T-helper 1 cell treated with Interleukin-12 subunit alpha and Interleukin-12 subunit beta and Interleukin-4 antibody, amounts not matched to agents 30 ng/mL and 1 ng/mL, for 36 hours (primary cell): ENCODE measurements around the gene FSCN2. TPM values are rescaled to one million over a fixed set of nuclear protein-coding genes. Genes with fewer than 3 reads are reported as not detected.

ENCODE experiments used
- intact Hi-C: fragments of 100-400 bp; cut with micrococcal nuclease; formaldehyde crosslinking; loops from one replicate; pipeline ENCODE4 v1.15.1; 2024
- total RNA-seq: library from RNA; stranded (reverse); gene quantifications from 2 replicates; pipeline ENCODE4 v1.2.3, GENCODE V29; 2022

The FSCN2 gene
- total RNA-seq, 1 donor from 2014 or later: 0.37 TPM

DNA sequence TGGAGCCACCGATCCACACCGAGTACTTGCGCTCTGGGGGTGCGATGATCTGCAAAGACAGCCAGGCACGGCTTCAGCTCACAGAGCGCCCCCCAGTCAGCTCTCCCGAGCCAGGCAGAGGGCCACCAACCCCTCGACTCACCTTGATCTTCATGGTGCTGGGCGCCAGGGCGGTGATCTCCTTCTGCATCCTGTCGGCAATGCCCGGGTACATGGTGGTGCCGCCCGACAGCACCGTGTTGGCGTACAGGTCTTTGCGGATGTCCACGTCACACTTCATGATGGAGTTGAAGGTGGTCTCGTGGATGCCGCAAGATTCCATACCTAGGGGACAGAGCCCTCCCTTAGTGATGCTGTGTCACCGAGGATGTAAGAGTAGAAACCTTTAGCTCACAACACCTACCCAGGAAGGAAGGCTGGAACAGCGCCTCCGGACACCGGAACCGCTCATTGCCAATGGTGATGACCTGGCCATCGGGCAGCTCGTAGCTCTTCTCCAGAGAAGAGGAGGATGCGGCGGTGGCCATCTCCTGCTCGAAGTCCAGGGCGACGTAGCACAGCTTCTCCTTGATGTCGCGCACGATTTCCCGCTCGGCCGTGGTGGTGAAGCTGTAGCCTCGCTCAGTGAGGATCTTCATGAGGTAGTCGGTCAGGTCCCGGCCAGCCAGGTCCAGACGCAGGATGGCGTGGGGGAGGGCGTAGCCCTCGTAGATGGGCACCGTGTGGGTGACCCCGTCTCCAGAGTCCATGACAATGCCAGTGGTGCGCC is 17.2 kb upstream of the FSCN2 start:
- intact Hi-C loops: loop anchor here (2.0 to 10.0 kb wide), 9 partner anchors 24 to 1714 kb away; partner anchors contain the start of genes ARHGDIA, CBX8, CENPX and LRRC45

- intact Hi-C loops: loop anchor here (2.0 to 10.0 kb wide), 9 partner anchors 25 to 1714 kb away; partner anchors contain the start of genes ARHGDIA, CBX8, CENPX and LRRC45
Observed at GRCh38 chr17:81511554-81511803, 16.7 kb upstream of the FSCN2 start.

- intact Hi-C loops: loop anchor here (1.0 to 10.0 kb wide), 12 partner anchors 25 to 1715 kb away; partner anchors contain the start of genes ARHGDIA, CBX8, CENPX and LRRC45
Observed at GRCh38 chr17:81511804-81512561, 16.2 kb upstream of the FSCN2 start.

DNA sequence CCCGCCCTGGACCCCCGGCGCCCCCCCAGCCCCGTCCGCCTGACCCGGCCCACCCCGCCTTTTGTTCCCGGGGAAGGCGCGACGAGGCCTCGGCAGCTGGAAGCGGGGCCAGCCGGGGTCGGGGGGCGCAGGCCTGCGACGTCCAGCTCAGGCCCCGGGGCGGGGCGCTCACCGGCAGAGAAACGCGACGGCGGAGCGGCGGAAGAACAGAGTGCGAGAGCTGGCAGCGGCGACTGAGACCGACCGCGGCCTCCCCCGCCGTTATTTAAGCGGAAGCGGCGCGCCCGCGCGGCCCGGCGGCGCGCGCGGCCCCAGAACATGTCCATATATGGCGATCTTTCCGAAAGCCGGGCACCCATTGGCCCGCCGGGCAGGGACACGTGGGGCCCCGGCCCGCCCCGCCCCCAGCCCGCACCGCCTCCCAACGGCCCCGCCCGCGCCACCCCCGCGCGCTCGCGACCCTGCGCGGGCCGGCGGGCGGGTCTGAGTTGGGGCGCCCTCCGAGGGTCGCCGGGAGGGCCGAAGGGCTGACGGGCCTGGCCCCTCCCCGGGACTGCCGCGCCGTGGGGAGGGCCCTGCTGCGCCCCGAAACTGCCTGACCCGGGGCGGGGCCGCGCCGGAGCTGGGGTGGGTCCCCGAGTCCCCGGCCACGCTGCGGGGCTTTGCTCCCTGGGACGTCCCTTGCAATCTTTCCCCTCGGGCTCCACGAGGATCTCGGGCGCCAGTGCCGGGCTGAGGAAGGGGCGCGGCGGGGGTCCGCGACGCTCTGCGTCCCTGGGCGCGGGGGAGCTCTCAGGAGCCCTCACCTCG is 15.4 kb upstream of the FSCN2 start, which contains the start of gene ACTG1:
ACTG1 (minus strand) TSS at position 238 of the 810 bp plus-strand sequence. CDS start 445 bp downstream, outside the sequence.
- intact Hi-C loops: loop anchor here (1.0 to 10.0 kb wide), 10 partner anchors 116 to 1715 kb away; partner anchors contain the start of genes CBX8, CENPX, LRRC45 and MRPL12

DNA sequence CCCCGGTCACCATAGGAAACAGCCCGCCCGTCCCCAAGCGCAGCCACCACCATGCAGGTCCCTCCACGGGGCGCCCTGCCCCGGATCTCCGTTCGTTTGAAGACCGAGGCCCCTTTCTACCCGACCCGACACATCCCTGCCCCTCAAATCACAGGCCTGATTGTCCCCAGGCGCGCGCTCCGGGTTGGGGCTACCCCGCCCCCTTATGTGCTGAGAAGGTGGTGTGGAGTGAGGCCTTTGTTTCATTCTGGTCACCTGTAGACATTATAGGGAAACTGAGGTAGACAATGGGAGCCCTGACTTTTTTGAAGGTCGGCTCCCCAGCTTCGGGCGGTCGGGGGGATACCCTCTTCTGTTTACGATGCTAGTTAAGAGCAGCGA is 14.8 kb upstream of the FSCN2 start:
- intact Hi-C loops: loop anchor here (2.0 to 10.0 kb wide), 9 partner anchors 117 to 1716 kb away; partner anchors contain the start of genes CBX8, CENPX, LRRC45 and MRPL12

DNA sequence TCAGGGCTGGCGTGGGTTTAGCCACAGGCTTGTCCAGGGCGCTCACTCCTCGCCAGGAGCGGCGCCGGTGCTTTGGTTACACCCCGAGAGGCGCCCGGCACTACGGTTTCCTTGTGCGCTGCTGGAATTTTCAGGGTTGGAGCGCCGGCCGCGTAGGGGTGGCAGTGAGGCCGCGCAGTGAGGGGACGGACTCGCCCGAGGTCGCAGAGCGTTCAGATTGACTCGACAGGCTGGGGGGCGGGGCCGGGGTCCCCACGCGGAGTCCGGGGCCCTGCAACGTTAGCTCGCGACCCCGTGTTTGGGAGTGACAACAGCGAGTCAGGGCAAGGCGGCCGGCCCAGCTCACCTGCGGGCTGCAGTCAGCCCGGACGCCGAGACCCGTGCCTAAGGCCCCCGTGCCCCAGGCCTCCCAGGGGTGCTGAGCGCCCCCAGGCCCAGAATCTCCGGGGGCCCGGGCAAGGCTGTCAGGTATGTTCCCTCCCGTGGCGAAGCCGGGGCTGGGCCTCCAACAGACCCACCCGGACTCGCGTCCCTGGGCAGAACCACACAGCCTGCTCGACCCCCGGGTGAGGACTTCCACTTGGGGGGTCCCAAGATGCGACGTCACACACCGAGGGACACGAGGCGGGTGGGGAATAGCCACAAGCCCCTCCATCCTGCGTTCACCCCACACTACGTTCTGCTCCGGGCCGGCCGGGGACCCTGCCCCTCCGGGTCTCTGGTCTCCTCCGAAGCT is 14.3 kb upstream of the FSCN2 start:
- intact Hi-C loops: loop anchor here (1.0 to 10.0 kb wide), 11 partner anchors 27 to 1717 kb away; partner anchors contain the start of genes CBX8, CENPX, LRRC45 and MRPL12

GRCh38 chr17:81514489-81514738 is 13.8 kb upstream of the FSCN2 start:
- intact Hi-C loops: loop anchor here (1.0 to 10.0 kb wide), 9 partner anchors 27 to 1717 kb away; partner anchors contain the start of genes CBX8, CENPX, LRRC45 and MRPL12

DNA sequence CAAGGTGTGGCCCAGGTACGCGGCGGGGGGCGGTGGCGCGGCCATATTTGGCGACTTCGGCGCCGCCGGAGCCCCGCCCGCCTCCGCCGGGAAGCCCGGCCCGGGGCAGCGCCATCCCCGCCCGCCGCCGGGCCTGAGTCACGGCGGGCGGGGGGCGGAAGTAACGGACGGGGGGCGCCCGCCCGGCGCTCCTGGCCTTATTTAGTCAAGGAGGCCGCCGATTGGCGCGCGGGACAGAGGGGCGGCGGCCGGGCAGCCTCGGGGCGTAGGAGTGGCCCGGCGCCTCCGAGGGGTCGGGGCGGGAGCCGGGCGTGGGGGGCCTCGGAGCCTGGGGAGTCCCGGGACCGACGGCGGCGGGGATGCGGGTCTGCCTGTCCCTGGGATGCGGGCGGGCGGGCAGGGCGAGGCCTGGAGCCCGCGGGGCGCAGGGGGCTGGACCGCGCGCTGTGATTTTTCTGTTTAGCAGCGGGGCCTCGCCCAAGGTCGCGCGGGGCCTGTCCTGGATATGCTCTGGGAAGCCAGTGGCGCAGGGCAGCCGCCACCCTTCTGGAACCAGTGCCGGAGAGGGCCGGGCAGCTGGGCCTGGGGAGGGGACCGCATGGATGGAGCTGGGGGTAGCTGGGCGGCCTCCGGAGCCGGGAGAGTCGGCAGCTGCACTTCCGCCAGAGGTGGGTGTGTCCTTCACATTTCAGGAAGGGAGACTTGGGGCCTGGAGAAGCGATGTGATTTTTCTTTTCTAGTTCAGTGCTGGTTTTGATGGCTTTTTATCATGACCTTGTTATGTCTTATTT is 13.2 kb upstream of the FSCN2 start:
- intact Hi-C loops: loop anchor here (1.0 to 10.0 kb wide), 10 partner anchors 28 to 1718 kb away; partner anchors contain the start of genes CBX8, CENPX, LRRC45 and MRPL12

DNA sequence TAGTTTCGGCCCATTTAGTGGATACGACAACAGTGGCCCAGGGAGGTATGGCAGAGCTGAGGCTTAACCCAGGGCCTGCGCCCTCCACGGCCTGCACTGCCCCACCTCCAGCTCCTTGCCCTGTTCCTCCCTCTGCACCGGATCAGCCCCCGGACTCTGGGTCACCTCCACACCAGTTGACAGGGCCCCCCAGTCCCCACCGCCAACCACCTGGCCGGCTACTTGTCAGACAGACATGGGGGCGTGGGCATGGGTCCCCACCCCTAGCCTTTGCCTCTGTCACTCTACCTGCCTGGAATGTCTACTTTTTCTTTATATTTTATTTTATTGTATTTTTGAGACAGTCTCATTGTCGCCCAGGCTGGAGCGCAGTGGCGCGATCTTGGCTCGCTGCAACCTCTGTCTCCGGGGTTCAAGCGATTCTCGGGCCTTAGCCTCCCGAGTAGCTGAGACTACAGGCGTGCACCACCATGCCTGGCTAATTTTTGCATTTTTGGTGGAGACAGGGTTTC is 12.6 kb upstream of the FSCN2 start:
- intact Hi-C loops: loop anchor here (1.0 to 10.0 kb wide), 4 partner anchors 221 to 1251 kb away; partner anchors contain the start of genes RNF213 and SLC38A10

DNA sequence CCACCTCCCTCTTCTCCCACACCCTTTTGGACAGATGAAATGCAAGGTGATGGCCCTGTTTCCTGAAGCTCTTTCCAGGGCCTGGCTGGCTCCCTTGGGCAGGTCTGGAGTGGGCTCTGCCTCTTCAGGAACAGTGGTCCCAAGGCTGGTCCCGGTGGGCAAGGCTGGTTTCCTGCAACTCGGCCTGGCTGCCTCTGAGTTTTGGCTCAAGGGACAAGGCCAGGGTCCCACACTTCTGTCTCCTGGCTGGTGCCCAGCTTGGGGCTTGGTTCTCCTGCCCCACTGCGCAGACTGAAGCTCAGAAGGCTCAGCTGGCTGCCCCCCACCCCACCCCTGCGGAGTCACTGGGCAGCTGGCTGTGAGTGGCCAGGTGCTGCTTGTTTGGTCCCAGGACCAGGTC is 11.7 kb upstream of the FSCN2 start:
- intact Hi-C loops: loop anchor here (10.0 kb wide), 3 partner anchors 222 to 1252 kb away; partner anchors contain the start of genes RNF213 and SLC38A10

- intact Hi-C loops: loop anchor here (10.0 kb wide), 3 partner anchors 222 to 1252 kb away; partner anchors contain the start of genes RNF213 and SLC38A10
Observed at GRCh38 chr17:81517009-81517338, 11.2 kb upstream of the FSCN2 start.

DNA sequence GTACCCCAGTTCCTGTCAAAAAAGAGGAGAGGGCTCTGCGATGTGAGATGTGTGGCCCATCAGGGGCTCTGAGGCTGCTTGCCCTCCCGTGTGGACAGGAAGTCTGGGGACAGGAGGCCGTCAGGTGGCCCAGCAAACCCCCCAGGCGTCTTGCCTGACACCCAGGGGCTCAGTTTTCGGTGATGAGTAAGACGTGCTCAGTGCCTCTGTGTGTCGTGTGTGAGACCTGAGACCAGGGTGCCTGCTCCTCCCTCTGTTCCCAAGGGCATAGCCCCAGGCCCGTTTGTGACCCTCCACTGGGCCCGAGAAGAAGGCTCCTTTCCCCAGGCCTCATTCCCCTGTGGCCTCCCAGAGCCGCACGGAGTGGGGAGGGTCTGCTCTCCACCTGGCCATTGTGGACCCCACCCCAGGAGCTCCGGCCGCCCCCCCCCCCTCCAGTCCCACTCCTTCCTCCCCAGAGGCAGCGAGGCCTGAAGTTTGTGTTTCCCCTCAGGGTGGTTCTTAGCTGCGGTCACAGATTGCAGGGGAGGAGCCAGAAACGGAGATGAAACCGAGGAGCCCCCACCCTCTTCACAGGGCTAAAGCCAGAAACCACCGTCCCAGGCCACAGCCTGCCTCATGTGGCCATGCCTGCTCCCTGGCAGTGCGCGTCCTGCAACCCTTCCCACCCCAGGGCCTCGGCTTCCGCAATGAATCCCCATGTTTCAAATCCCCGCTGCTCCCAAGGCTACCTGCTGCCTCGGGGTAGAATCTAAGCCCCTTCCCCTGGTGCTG is 10.7 kb upstream of the FSCN2 start:
- intact Hi-C loops: loop anchor here (10.0 kb wide), 3 partner anchors 223 to 1253 kb away; partner anchors contain the start of genes RNF213 and SLC38A10

DNA sequence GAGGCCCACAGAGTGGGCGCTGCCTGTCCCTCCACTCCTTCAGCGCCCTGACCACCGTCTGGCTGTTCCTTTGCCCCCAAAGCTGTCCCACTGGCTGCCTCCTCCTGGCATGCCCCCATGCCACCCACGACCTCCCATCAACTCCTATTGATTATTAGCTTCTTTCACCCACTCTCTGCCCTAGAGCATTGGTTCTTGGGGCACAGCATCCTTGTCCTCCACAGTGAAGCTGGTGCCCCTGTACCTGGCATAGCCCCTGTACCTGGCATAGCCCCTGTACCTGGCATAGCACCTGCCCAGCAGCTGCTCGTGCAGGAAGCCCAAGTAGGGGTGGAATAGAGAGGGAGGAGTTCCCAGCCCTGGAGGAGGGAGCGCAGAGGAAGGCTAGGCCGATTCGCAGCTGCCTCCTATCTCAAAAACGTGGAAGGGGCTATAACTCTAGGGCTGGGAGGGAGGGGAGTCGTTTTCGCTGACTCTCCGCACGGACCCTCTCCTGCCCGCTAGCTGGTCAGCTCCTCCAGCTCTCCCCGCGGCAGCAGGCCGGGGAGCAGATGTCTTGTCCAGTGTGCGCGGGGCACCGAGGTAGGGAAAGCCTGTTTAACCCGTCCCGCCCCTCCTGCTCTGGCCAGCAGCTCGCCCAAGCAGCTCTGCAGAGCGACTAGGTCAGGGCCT is 9.9 kb upstream of the FSCN2 start:
- intact Hi-C loops: loop anchor here (10.0 kb wide), 3 partner anchors 223 to 1253 kb away; partner anchors contain the start of genes RNF213 and SLC38A10

GRCh38 chr17:81518785-81519283 is 9.3 kb upstream of the FSCN2 start:
- intact Hi-C loops: loop anchor here (1.0 to 10.0 kb wide), 5 partner anchors 34 to 1254 kb away; partner anchors contain the start of genes RNF213 and SLC38A10

GRCh38 chr17:81519284-81520020 is 8.7 kb upstream of the FSCN2 start:
- intact Hi-C loops: loop anchor here (1.0 to 10.0 kb wide), 5 partner anchors 34 to 1255 kb away; partner anchors contain the start of genes RNF213 and SLC38A10

GRCh38 chr17:81520021-81520901 is 7.9 kb upstream of the FSCN2 start:
- intact Hi-C loops: no loop called here
